GM21360 (cell line): ENCODE measurements around the gene FAM110D.

Experiments
- ATAC-seq: cut with Tn5 transposase; IDR thresholded peaks from one replicate; pipeline ENCODE4 v1.9.1; 2021; ENCODE audit warnings: mild to moderate bottlenecking, moderate library complexity; ENCODE audit not compliant: unreplicated experiment

Gene FAM110D

DNA sequence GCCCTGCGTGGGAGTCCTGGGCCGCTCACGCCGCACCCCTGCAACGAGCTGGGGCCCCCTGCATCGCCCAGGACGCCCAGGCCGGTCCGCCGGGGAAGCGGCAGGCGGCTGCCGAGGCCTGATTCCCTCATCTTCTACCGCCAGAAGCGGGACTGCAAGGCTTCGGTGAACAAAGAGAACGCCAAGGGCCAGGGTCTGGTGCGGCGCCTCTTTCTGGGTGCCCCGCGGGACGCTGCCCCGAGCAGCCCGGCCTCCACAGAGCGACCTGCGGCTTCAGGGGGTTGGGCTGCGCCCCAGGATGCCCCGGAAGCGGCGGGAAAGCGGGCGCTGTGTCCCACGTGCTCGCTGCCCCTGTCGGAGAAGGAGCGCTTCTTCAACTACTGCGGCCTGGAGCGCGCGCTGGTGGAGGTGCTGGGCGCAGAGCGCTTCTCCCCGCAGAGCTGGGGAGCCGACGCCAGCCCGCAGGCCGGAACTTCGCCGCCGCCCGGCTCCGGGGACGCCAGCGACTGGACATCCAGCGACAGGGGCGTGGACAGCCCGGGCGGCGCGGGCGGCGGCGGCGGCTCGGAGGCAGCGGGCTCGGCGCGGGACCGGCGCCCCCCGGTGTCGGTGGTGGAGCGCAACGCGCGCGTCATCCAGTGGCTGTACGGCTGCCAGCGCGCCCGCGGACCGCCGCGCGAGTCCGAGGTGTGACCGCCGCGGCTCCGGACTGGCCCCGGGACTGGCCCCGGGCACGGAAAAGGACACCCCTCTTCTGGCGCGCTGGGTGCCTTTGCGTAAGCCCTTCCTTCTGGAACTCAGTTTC, 2.7 kb downstream of the FAM110D start:
- no peak for ATAC-seq

- no peak for ATAC-seq
These were observed 3.4 kb downstream of the FAM110D start for GRCh38 chr1:26162220-26162709.

- ATAC-seq = no peak
These were observed 4.8 kb downstream of the FAM110D start for GRCh38 chr1:26163684-26164035.

- ATAC-seq = no peak
These were observed 5.4 kb downstream of the FAM110D start for GRCh38 chr1:26164036-26164860.

DNA sequence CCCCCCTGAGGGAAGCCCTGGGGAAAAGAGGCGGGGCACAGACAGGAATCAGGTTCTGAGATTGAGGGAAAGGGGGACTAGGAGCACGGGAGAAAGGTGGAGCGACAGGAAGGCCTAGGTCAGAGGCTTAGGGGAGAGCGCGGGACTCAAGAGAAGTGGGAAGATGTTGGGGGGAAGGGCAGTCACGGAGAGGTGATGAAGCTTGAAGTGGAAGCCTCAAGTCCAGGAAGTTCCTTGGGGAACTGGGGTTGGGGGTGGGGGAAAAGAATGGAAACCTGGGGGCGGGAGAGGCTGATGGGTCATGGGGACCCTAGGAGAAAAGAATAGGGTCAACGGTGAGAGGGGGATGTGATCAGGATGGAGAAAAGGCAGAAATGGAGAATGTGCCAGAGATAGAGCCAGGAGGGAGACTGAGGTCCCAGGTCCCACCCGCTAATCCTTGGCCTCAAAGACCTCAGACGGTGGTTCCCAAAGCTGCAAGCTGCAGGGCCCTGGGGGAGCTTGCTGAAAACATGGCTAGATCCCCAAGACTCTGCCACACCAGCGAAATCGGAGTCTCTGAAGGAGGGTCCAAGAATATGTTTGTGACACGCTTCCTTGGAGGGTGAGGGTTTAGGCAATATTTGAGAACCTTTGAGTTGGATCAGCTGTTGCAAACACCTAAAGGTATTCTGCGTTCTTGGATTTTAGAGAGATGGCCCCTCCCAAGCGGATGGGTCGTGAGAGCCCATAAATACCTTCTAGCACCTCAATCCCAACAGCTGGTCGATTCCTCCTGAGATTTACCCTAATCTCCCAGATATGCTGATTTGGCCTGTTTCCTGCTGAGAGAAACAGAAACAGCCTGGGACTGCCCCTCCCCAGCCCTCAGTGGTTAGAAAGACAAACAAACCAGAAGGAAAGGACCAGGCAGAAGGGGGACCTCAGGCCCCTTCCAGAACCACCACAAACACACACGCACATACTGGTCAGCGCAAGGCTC, 6.3 kb downstream of the FAM110D start:
- no peak for ATAC-seq

DNA sequence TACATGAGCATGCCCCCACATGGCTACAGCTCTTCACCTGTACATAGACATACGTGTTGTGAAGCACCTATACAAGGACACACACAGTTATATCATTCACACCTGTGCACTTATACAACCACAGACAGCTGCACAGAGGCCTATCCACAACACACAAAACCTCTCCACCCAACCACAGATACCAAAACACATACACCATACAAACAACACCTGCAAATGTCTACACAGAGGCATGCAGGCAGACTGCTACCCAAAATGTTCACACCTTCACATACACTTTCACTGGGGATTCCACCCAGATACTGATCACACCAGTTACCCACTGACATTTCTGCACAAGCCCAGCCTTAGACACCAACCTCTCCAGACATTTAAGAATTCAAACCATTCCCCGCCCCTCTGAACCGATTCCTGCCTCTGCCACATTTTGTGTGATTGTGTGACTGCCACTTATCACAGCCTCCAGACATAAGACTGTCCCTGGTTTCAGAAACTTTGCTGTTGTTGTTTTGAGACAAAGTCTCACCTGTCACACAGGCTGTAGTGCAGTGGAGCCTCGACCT, 7.9 kb downstream of the FAM110D start:
- ATAC-seq = no peak

- no peak for ATAC-seq
These were observed 9.7 kb downstream of the FAM110D start, which contains the start of gene C1orf232 for GRCh38 chr1:26168410-26169197. C1orf232 (minus strand) TSS chr1:26168963; CDS start chr1:26168499, 464 bp downstream.

DNA sequence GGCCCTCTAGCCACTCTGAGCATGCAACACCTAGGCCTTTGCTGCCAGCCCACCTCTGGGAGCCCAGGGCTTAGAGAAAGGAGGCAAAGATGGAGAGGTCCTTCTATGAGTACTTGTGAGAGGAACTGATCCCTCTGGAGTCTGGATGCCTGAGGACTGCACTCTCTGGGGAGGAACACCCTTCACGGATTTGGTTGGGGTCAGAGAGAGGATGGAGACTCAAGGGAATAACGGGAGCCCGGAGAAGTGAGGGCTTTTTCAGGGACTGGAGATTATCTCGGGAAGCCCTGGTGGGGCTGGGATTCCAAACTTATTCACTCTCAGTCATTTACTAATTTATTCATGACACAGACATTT, 10.3 kb downstream of the FAM110D start:
- ATAC-seq = no peak

- ATAC-seq = peak; percentile 80
These were observed 11.0 kb downstream of the FAM110D start, which contains the start of gene ZNF593 for GRCh38 chr1:26169669-26170471. ZNF593 (plus strand) TSS chr1:26169908; CDS start chr1:26169984, 76 bp downstream.

- no peak for ATAC-seq
These were observed 11.6 kb downstream of the FAM110D start for GRCh38 chr1:26170472-26170821.

- no peak for ATAC-seq
These were observed 12.5 kb downstream of the FAM110D start, which contains the start of gene ZNF593OS for GRCh38 chr1:26171084-26172072. ZNF593OS (minus strand) TSS chr1:26171832; CDS start chr1:26171661, 171 bp downstream.

DNA sequence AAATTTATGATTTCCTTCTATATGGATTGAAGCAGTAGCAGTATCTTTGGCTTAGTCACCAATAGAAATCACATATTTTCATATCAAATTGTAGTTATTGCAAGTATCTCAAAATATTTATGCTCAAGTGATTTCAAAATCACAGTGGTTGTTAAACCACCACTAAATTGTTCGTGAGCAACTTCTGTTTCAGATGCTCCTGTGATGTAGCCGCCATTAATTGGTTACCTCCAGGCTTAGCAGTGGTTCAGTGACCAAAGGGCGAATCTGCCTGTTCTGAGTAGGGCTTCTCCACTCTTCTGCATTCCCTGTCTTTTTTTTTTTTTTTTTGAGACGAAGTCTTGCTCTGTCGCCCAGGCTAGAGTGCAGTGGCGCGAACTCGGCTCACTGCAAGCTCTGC, 16.5 kb downstream of the FAM110D start:
- no peak for ATAC-seq

- no peak for ATAC-seq
These were observed 18.4 kb downstream of the FAM110D start, which contains the start of gene CNKSR1 for GRCh38 chr1:26177182-26177684. CNKSR1 (plus strand) TSS chr1:26177491; CDS start chr1:26177548, 57 bp downstream.

GRCh38 chr1:26180010-26180506, 21.2 kb downstream of the FAM110D start:
- no peak for ATAC-seq

DNA sequence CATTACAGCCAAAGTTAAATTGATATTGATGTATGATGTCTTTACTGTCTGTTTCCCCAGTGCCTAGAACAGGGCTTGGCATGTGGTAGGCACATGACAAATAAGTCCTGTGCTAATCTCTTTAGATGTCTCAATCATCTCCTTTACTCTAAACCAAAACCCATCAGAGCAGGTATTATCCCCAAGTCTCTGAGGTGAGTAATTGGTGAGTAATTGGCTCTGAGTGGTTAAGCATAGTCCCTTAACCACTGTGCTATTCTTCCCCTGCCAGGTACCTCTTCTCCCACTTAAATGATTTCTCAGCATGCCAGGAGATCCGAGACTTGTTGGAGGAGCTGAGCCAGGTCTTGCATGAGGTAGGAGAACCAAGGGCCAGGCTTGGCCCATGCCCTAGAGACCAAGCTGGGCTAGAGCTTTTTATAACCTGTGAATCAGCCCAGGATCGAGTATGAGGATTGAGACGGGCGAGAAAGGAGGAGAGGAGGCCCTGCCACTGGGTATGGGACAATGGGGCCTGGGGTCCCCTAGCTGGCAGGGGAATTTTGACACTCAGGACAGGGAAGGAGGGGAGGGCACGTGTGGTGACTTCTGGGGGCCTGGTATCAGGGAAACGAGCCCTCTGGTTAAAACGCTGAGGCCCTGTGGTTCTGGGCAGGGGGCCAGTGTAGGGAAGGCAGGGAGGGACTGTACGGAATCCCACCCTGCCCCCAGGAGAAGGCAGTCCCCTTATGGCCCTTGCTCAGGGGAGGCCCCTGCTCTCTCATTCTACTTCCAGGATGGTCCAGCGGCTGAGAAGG, 22.9 kb downstream of the FAM110D start:
- no peak for ATAC-seq

GRCh38 chr1:26182383-26182696, 23.5 kb downstream of the FAM110D start:
- ATAC-seq = no peak
